HL-60 (cell line): ENCODE measurements around the gene PDE1C.

Experiments used
- DNase-seq, 2 experiments: peaks; one replicate each; pipeline ENCODE4 v3.0.0-alpha.2; 2010 to 2020; ENCODE audit warnings: low read depth in 1 of 2, low spot score in 1 of 2
- H3K27ac ChIP-seq: fragments of 250-450 bp; sonication (Bioruptor Pico); replicated peaks from 2 replicates; pipeline ENCODE4 v1.5.1; 2020; ENCODE audit warnings: mild to moderate bottlenecking, moderate library complexity
- H3K27me3 ChIP-seq: fragments of 250-450 bp; sonication (Bioruptor Pico); 2 replicates; pipeline ENCODE4 v1.5.1; 2021; ENCODE audit warnings: mild to moderate bottlenecking, moderate library complexity; ENCODE audit not compliant: insufficient read depth, poor library complexity, severe bottlenecking
- H3K4me3 ChIP-seq: replicated peaks from 2 replicates; pipeline ENCODE4 v1.5.1; 2011; ENCODE audit warnings: mild to moderate bottlenecking, control low read depth, low read length; ENCODE audit not compliant: insufficient read depth
- GABPA ChIP-seq: IDR thresholded peaks from 2 replicates; pipeline ENCODE4 v1.6.1; 2012; ENCODE audit warnings: low read depth
- POLR2AphosphoS5 ChIP-seq: IDR thresholded peaks from 2 replicates; pipeline ENCODE4 v1.6.1; 2012; ENCODE audit warnings: low read depth
- SPI1 ChIP-seq: IDR thresholded peaks from 2 replicates; pipeline ENCODE4 v1.6.1; 2012; ENCODE audit warnings: low read depth, mild to moderate bottlenecking, borderline replicate concordance
- TF ChIP-seq, protein P1 (sequence below): IDR thresholded peaks from 2 replicates; pipeline ENCODE4 v1.6.1; 2012; ENCODE audit warnings: low read depth; ENCODE audit not compliant: insufficient replicate concordance
- TF ChIP-seq, protein P2 (sequence below): IDR thresholded peaks from one replicate; pipeline ENCODE4 v1.5.1; 2011; ENCODE audit warnings: low read length, control low read depth, inconsistent platforms; ENCODE audit not compliant: insufficient read depth

Gene PDE1C

DNA sequence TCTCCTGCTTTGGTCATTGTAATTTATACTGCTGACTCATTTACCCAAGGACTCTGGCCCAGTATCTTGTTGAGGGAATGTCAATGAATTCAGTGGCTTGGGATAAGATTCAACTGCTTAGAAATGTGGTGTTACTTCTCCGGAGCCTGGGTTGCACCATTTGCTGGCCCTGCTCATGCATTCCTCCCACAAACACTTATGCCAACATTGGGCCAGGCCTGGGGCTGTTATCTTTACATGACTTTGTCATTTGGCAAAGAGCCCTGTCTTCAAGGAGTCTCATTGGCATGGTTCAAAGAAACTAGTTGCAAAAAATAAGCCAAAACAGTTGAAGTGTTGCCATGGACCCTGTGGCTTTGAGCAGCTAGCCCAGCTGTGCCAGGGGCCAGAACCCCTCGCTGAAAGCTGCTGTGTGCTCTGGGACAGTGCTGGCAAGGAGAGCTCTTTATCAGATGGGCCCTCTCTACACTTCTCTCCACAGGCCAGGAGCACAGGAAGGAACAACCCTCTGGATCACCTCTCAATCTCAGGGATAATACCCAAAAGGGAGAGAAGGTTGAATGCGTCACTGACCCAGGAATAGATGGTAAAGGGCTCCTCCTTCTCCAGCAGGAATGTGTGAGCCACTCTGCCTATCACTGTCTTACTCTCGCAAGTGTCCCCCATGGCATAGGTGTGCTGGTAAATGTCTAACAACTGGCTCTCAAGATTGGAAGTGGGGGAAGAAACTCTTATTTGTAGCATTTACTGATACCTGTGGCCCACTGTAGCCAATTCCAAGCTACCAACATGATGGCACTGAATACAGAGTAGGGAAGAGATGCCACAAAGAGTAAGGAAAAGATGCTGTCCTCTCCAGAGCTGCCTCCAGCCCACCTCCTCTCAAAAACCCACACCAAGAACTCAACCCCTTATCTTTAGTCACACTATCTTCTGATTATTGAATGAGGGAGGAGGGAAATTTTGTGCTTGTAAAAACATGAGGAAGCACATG is 23.5 kb upstream of the PDE1C start:
- TF ChIP-seq SPI1 (no peak), POLR2AphosphoS5 (no peak), GABPA (no peak)
- TF ChIP-seq, protein P1, sequence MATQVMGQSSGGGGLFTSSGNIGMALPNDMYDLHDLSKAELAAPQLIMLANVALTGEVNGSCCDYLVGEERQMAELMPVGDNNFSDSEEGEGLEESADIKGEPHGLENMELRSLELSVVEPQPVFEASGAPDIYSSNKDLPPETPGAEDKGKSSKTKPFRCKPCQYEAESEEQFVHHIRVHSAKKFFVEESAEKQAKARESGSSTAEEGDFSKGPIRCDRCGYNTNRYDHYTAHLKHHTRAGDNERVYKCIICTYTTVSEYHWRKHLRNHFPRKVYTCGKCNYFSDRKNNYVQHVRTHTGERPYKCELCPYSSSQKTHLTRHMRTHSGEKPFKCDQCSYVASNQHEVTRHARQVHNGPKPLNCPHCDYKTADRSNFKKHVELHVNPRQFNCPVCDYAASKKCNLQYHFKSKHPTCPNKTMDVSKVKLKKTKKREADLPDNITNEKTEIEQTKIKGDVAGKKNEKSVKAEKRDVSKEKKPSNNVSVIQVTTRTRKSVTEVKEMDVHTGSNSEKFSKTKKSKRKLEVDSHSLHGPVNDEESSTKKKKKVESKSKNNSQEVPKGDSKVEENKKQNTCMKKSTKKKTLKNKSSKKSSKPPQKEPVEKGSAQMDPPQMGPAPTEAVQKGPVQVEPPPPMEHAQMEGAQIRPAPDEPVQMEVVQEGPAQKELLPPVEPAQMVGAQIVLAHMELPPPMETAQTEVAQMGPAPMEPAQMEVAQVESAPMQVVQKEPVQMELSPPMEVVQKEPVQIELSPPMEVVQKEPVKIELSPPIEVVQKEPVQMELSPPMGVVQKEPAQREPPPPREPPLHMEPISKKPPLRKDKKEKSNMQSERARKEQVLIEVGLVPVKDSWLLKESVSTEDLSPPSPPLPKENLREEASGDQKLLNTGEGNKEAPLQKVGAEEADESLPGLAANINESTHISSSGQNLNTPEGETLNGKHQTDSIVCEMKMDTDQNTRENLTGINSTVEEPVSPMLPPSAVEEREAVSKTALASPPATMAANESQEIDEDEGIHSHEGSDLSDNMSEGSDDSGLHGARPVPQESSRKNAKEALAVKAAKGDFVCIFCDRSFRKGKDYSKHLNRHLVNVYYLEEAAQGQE, result no peak
- TF ChIP-seq, protein P2, sequence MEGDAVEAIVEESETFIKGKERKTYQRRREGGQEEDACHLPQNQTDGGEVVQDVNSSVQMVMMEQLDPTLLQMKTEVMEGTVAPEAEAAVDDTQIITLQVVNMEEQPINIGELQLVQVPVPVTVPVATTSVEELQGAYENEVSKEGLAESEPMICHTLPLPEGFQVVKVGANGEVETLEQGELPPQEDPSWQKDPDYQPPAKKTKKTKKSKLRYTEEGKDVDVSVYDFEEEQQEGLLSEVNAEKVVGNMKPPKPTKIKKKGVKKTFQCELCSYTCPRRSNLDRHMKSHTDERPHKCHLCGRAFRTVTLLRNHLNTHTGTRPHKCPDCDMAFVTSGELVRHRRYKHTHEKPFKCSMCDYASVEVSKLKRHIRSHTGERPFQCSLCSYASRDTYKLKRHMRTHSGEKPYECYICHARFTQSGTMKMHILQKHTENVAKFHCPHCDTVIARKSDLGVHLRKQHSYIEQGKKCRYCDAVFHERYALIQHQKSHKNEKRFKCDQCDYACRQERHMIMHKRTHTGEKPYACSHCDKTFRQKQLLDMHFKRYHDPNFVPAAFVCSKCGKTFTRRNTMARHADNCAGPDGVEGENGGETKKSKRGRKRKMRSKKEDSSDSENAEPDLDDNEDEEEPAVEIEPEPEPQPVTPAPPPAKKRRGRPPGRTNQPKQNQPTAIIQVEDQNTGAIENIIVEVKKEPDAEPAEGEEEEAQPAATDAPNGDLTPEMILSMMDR, result no peak

DNA sequence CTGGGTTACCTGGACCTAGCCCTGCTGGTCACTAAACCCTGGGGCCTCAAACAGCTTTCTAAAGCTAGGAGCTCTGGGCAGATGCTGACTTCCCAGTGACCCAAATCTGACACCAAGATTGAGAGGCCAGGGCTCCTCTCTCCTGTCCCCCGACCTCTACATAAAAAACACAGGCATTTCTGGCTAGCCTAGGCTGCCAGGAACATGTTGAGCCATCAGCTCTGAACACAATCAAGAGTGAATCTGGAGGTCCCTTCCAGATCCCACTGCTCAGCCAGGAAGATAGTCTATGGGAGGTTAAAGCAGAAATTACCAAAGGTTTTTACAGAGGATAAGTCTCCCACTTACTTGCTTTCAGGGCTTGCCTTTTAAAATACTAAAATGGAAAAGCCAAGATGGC is 22.1 kb upstream of the PDE1C start:
- H3K4me3 ChIP-seq, result no peak overlapping the region
- DNase-seq, result no peak
- no peaks in the 10 kb centered on the region for H3K27me3 ChIP-seq
- no peak overlapping the region for H3K27ac ChIP-seq
- TF ChIP-seq, protein P1, result no peak
- TF ChIP-seq SPI1 (no peak), POLR2AphosphoS5 (no peak), GABPA (no peak)
- TF ChIP-seq, protein P2, result no peak

More for the DNA sequence above, 23.5 kb upstream of the PDE1C start:
- Histone ChIP-seq H3K4me3 (no peak overlapping the region), H3K27me3 (no peaks in the 10 kb centered on the region), H3K27ac (no peak overlapping the region)
- no peak for DNase-seq

DNA sequence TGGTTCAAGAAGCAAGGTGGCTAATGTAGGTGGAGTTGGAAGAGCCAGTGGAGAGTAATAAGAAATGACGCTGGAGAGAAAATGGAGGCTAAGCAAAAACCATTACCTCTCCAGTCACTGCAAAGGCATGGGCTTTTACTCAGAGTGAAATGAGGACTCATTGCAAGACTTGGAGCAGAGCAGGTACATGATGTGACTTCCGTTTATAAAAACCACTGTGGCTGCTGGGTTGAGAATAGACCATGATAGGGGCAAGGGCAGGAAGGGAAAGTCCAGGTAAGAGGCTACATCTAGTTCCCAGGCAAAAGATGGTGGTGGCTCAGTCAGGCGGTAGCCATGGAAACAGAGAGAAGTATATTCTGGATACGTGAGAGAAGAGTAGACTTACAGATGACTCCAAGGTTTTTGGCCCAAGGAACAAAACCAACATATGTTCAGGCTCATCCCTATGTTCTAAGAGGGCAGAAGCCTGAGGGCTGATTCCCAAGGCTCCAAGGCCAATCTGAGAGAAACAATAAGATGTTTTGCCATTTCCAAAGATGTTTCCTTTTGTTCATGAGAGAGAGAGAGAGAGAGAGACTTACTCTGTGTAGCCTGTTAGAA is 21.5 kb upstream of the PDE1C start:
- no peak for DNase-seq
- TF ChIP-seq SPI1 (no peak), GABPA (no peak), POLR2AphosphoS5 (no peak)
- TF ChIP-seq, protein P2, result no peak
- TF ChIP-seq, protein P1, result no peak

More for the DNA sequence above, 21.5 kb upstream of the PDE1C start:
- no peak overlapping the region for H3K27ac ChIP-seq
- no peaks in the 10 kb centered on the region for H3K27me3 ChIP-seq
- no peak overlapping the region for H3K4me3 ChIP-seq
